ENCODE measurements around the gene ANO10. TPM values are rescaled to one million over a fixed set of nuclear protein-coding genes. Genes with fewer than 3 reads are reported as not detected.
A peak's percentile ranks its signal among the peaks of the same experiment; 100 is the strongest.

The ANO10 gene
- total RNA-seq, 1 experiment from 2014 or later, result 23.7 TPM

- intact Hi-C loops (cut with micrococcal nuclease), result loop anchor here (1.0 to 5.0 kb wide), 6 partner anchors 38 to 542 kb away; partner anchors contain the start of gene SNRK
- H3K9me2 ChIP-seq (replicated peaks; ENCODE audit: low read length), result no peaks in the 10 kb centered on the region
- no peaks in the 10 kb centered on the region for H3F3A ChIP-seq (ENCODE audit: low read length, unreplicated experiment)
- ATAC-seq (peak; percentile 82), DNase-seq (peak; percentile 77)
- ChIA-PET CTCF (interaction anchor here (0.6 to 1.8 kb wide), 8 partner anchors 30 to 343 kb away, joined by 3 to 16 read pairs (median 3); no protein-coding TSS in a partner anchor), POLR2A (ENCODE audit: unreplicated experiment) (no interaction called here)
- TF ChIP-seq CTCF (conservative IDR thresholded peaks at IDR 0.05; ENCODE audit: low read depth, low read length) (peak; percentile 84), EZH2phosphoT487 (IDR thresholded peaks at IDR 0.05; ENCODE audit: borderline replicate concordance, low read length) (no peak), EZH2 (IDR thresholded peaks at IDR 0.05; ENCODE audit: low read length, unreplicated experiment) (no peak)
- H2AFZ ChIP-seq (ENCODE audit: low read length), result no peak overlapping the region
- H3K27me3 ChIP-seq (ENCODE audit: low read length), result no peaks in the 10 kb centered on the region
- H3K4me2 ChIP-seq (ENCODE audit: low read length), result no peak overlapping the region
- no peak overlapping the region for H3K4me3 ChIP-seq (ENCODE audit: low read length)
- H3K9me3 ChIP-seq (ENCODE audit: low read length), result no peaks in the 10 kb centered on the region
- H3K36me3 ChIP-seq (ENCODE audit: low read depth, low read length), result no peaks in the 10 kb centered on the region
- no peaks in the 10 kb centered on the region for H4K20me1 ChIP-seq (ENCODE audit: low read length)
- H3K9ac ChIP-seq (ENCODE audit: low read length), result no peak overlapping the region
- H3K4me1 ChIP-seq (ENCODE audit: insufficient read depth, low read length), result peaks cover 1% of the 10 kb centered on the region; the same call in 1 of the 2 replicates
- peak overlapping the region; percentile 3; the same call in 1 of the 2 replicates for H3K27ac ChIP-seq (ENCODE audit: low read length)
- H3K79me2 ChIP-seq (ENCODE audit: low read length), result no peaks in the 10 kb centered on the region
- no TSS peak for BruUV-seq (replicated peaks)
These were observed 118.6 kb downstream of the ANO10 start for GRCh38 chr3:43503067-43503728.

DNA sequence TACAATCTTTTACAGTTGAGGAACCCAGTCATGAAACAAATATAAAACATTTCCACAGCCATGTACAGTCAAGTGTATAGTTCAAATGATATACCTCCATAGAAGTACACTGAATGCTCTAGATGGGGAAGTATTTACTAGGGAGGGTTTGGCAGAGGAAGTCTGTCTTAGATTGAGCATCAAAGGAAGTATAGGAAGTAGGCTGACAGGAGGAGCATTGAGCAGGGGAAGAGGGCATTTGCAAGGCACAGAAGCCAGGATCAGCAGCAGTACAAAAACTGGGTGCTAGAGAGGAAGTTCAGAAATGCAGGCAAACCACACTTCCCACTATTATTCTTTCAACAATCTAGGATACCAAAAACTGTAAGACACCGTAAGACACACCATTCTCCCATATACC, 122.6 kb downstream of the ANO10 start:
- intact Hi-C loops (cut with micrococcal nuclease), result loop anchor here (2.0 to 10.0 kb wide), 2 partner anchors 144 to 268 kb away; no protein-coding TSS in a partner anchor
- Histone ChIP-seq H3K79me2 (ENCODE audit: low read length) (no peaks in the 10 kb centered on the region), H3K36me3 (ENCODE audit: low read depth, low read length) (no peaks in the 10 kb centered on the region), H4K20me1 (ENCODE audit: low read length) (no peaks in the 10 kb centered on the region), H3F3A (ENCODE audit: low read length, unreplicated experiment) (no peaks in the 10 kb centered on the region), H3K4me1 (ENCODE audit: insufficient read depth, low read length) (peaks cover 15% of the 10 kb centered on the region), H3K9me3 (ENCODE audit: low read length) (no peaks in the 10 kb centered on the region), H2AFZ (ENCODE audit: low read length) (no peak overlapping the region), H3K4me3 (ENCODE audit: low read length) (no peak overlapping the region), H3K27ac (ENCODE audit: low read length) (no peak overlapping the region), H3K27me3 (ENCODE audit: low read length) (no peaks in the 10 kb centered on the region), H3K9ac (ENCODE audit: low read length) (no peak overlapping the region), H3K4me2 (ENCODE audit: low read length) (no peak overlapping the region), H3K9me2 (replicated peaks; ENCODE audit: low read length) (no peaks in the 10 kb centered on the region)
- ChIA-PET CTCF (no interaction called here), POLR2A (ENCODE audit: unreplicated experiment) (no interaction called here)
- TF ChIP-seq EZH2phosphoT487 (IDR thresholded peaks at IDR 0.05; ENCODE audit: borderline replicate concordance, low read length), result no peak
- TF ChIP-seq EZH2 (IDR thresholded peaks at IDR 0.05; ENCODE audit: low read length, unreplicated experiment), result no peak
- no peak for TF ChIP-seq CTCF (conservative IDR thresholded peaks at IDR 0.05; ENCODE audit: low read depth, low read length)
- ATAC-seq, result no peak
- no TSS peak for BruUV-seq (replicated peaks)
- DNase-seq, result no peak

DNA sequence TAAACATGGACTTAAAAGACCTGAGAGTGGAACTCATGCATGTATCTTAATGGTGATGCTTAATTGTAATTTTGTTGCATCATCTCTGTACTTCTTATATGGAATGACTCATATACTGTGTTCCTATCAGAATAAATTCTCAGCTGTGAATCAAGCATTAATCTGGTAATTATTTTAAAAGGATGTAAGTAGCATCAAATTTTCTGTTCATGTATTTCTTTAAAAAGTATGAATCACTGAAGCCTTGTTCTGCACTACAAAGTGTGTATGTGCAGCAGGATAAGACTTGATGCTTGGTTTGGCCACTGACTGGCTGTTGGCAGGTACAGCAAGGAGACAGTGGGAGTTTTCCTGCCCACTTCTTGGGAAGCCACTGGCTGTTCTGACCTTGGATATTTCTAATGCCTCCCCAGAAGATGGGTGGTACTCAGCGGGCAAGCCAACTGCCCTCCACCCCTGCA, 123.9 kb downstream of the ANO10 start:
- Histone ChIP-seq H3K9me3 (ENCODE audit: low read length) (no peaks in the 10 kb centered on the region), H4K20me1 (ENCODE audit: low read length) (no peaks in the 10 kb centered on the region), H3F3A (ENCODE audit: low read length, unreplicated experiment) (no peaks in the 10 kb centered on the region), H3K79me2 (ENCODE audit: low read length) (no peaks in the 10 kb centered on the region), H3K9ac (ENCODE audit: low read length) (no peak overlapping the region), H3K4me3 (ENCODE audit: low read length) (no peak overlapping the region), H3K4me2 (ENCODE audit: low read length) (no peak overlapping the region), H2AFZ (ENCODE audit: low read length) (no peak overlapping the region), H3K4me1 (ENCODE audit: insufficient read depth, low read length) (peaks cover 15% of the 10 kb centered on the region), H3K36me3 (ENCODE audit: low read depth, low read length) (no peaks in the 10 kb centered on the region), H3K27ac (ENCODE audit: low read length) (0 out of 2 replicates have a peak overlapping the region, but pooled peaks have one; percentile 5), H3K27me3 (ENCODE audit: low read length) (no peaks in the 10 kb centered on the region), H3K9me2 (replicated peaks; ENCODE audit: low read length) (no peaks in the 10 kb centered on the region)
- intact Hi-C loops (cut with micrococcal nuclease), result loop anchor here (2.0 to 10.0 kb wide), 2 partner anchors 143 to 267 kb away; no protein-coding TSS in a partner anchor
- peak; percentile 72 for ATAC-seq
- ChIA-PET POLR2A (ENCODE audit: unreplicated experiment) (interaction anchor here (0.6 kb wide), 1 partner anchor 645 kb away, joined by 3 read pairs; no protein-coding TSS in a partner anchor), CTCF (no interaction called here)
- no TSS peak for BruUV-seq (replicated peaks)
- no peak for TF ChIP-seq CTCF (conservative IDR thresholded peaks at IDR 0.05; ENCODE audit: low read depth, low read length)
- DNase-seq, result peak; percentile 19
